ENCODE results near the gene SCN2B.

DNA sequence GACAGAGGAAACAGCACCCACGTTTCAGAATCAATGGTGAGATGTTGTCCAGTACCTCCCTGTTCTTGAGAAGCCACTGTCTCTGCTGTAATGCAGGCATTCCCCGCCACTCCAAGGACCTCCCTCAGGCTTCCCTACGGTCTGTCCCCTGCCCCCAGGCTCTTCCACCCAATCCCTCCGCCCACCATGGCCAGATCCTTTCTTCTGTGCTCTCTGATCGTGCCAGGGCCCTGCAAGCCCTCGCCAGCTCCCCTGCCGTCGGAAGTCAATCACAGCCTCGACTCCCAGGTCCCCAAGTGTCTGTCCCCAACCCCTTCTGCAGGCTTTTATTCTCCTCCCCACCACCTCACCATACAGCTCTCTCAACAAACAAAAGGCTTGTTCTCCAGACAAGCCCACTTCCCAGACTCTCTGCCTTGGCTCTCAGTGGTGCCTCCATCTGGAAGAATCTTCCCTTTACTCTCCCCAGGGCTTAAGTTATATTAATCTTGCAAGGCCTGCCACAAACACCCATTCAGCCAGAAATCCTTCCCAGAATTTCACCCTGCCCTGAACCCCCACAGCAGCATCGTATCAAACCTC, 37.5 kb downstream of the SCN2B start:
- TF ChIP-seq EZH2phosphoT487 (IDR thresholded peaks at IDR 0.05; ENCODE audit: insufficient read depth, low read depth) = no peak
- TF ChIP-seq EZH2 (IDR thresholded peaks at IDR 0.05; ENCODE audit: insufficient read depth, poor library complexity, severe bottlenecking) = no peak
